Neural cell (in vitro differentiated cells): ENCODE data around the gene MIXL1. TPM values are rescaled to one million over a fixed set of nuclear protein-coding genes. Genes with fewer than 3 reads are reported as not detected.

Experiments
- H2AFZ ChIP-seq: fragments of 200-600, 300-800 bp; sonication (generic), shearing (Covaris generic); 2 replicates; pipeline ENCODE4 v1.6.0; 2014; ENCODE audit warnings: low read depth, mild to moderate bottlenecking, antibody characterized with exemption, low read length, moderate library complexity
- H3F3A ChIP-seq: fragments of 200-600 bp; shearing (Covaris generic); 2 replicates; pipeline ENCODE4 v1.6.1; 2016; ENCODE audit warnings: mild to moderate bottlenecking, moderate library complexity, mixed read lengths, antibody characterized with exemption, low read length; ENCODE audit not compliant: insufficient read depth, poor library complexity, severe bottlenecking
- H3K27ac ChIP-seq: fragments of 200-600, 300-800 bp; sonication (generic), shearing (Covaris generic); 2 replicates; pipeline ENCODE4 v1.5.1; 2014; ENCODE audit warnings: mild to moderate bottlenecking, low read length, moderate library complexity
- H3K27me3 ChIP-seq: fragments of 300-800, 200-600 bp; sonication (generic), shearing (Covaris generic); 2 replicates; pipeline ENCODE4 v1.6.0; 2014; ENCODE audit warnings: mild to moderate bottlenecking, low read depth, low read length, moderate library complexity; ENCODE audit not compliant: insufficient read depth
- H3K36me3 ChIP-seq: fragments of 300-800, 200-600 bp; sonication (generic), shearing (Covaris generic); 2 replicates; pipeline ENCODE4 v1.5.1; 2014; ENCODE audit warnings: mild to moderate bottlenecking, antibody characterized with exemption, low read length, moderate library complexity; ENCODE audit not compliant: insufficient read depth
- H3K4me2 ChIP-seq: fragments of 300-800, 200-600 bp; sonication (generic), shearing (Covaris generic); 2 replicates; pipeline ENCODE4 v1.6.0; 2014; ENCODE audit warnings: mild to moderate bottlenecking, low read length
- H3K4me3 ChIP-seq: fragments of 300-800, 200-600 bp; sonication (generic), shearing (Covaris generic); 2 replicates; pipeline ENCODE4 v1.5.1; 2014; ENCODE audit warnings: mild to moderate bottlenecking, low read length, moderate library complexity
- H3K79me2 ChIP-seq: fragments of 200-600 bp; shearing (Covaris generic); replicated peaks from 2 replicates; pipeline ENCODE4 v1.6.0; 2014; ENCODE audit warnings: mild to moderate bottlenecking, low read length, moderate library complexity; ENCODE audit not compliant: insufficient read depth
- H3K9ac ChIP-seq: fragments of 300-800, 200-600 bp; sonication (generic), shearing (Covaris generic); 2 replicates; pipeline ENCODE4 v1.6.1; 2016; ENCODE audit warnings: mild to moderate bottlenecking, low read length, mixed read lengths
- H3K9me2 ChIP-seq: fragments of 200-600 bp; shearing (Covaris generic); 2 replicates; pipeline ENCODE4 v1.6.1; 2016; ENCODE audit warnings: mild to moderate bottlenecking, low read length, mixed read lengths; ENCODE audit not compliant: insufficient read depth
- H3K9me3 ChIP-seq: fragments of 200-600, 300-800 bp; sonication (generic), shearing (Covaris generic); 2 replicates; pipeline ENCODE4 v1.6.1; 2016; ENCODE audit warnings: mild to moderate bottlenecking, mixed run types, low read length, moderate library complexity, mixed read lengths
- H4K20me1 ChIP-seq: fragments of 200-600 bp; shearing (Covaris generic); 2 replicates; pipeline ENCODE4 v1.6.1; 2016; ENCODE audit warnings: mild to moderate bottlenecking, mixed run types; ENCODE audit not compliant: insufficient read depth
- CTCF ChIP-seq: fragments of 450-650 bp; IDR thresholded peaks from 2 replicates; pipeline ENCODE4 v1.5.1; 2014; ENCODE audit warnings: antibody characterized with exemption, mild to moderate bottlenecking, moderate library complexity; ENCODE audit not compliant: poor library complexity, severe bottlenecking
- EP300 ChIP-seq: fragments of 450-650 bp; conservative IDR thresholded peaks from 2 replicates; pipeline ENCODE4 v1.6.1; 2014; ENCODE audit warnings: antibody characterized with exemption, mild to moderate bottlenecking, moderate library complexity; ENCODE audit not compliant: poor library complexity, severe bottlenecking
- EZH2 ChIP-seq: fragments of 200-600, 300-800 bp; shearing (Covaris generic), sonication (generic); IDR thresholded peaks from 2 replicates; pipeline ENCODE4 v1.6.1; 2014; ENCODE audit warnings: antibody characterized with exemption, low read length, borderline replicate concordance, mild to moderate bottlenecking; ENCODE audit not compliant: insufficient read depth, poor library complexity, severe bottlenecking
- MXI1 ChIP-seq: fragments of 450-650 bp; conservative IDR thresholded peaks from 2 replicates; pipeline ENCODE4 v1.6.1; 2014; ENCODE audit warnings: antibody characterized with exemption, mild to moderate bottlenecking; ENCODE audit not compliant: poor library complexity, severe bottlenecking
- POLR2AphosphoS5 ChIP-seq: IDR thresholded peaks from 2 replicates; pipeline ENCODE4 v1.6.1; 2012
- RAD21 ChIP-seq: fragments of 450-650 bp; conservative IDR thresholded peaks from 2 replicates; pipeline ENCODE4 v1.6.1; 2014; ENCODE audit warnings: antibody characterized with exemption, mild to moderate bottlenecking, moderate library complexity
- REST ChIP-seq: IDR thresholded peaks from 2 replicates; pipeline ENCODE4 v1.6.1; 2012; ENCODE audit warnings: borderline replicate concordance
- SMC3 ChIP-seq: fragments of 450-650 bp; conservative IDR thresholded peaks from 2 replicates; pipeline ENCODE4 v1.6.1; 2014; ENCODE audit warnings: antibody characterized with exemption, mild to moderate bottlenecking, moderate library complexity; ENCODE audit not compliant: poor library complexity
- TAF1 ChIP-seq: IDR thresholded peaks from 2 replicates; pipeline ENCODE4 v1.6.1; 2012; ENCODE audit warnings: low read depth
- polyA plus RNA-seq: library from polyadenylated mRNA; depleted of rRNA; stranded (reverse); fragments of >200 nt; gene quantifications from 2 replicates; pipeline ENCODE4 v1.2.3, GENCODE V29; 2014

Gene MIXL1
- polyA plus RNA-seq, 1 donor from 2014 or later: not detected

GRCh38 chr1:226220473-226221189 lies 2.8 kb upstream of the MIXL1 start:
- Histone ChIP-seq H3K79me2 (no peaks in the 10 kb centered on the region), H3K4me3 (no peak overlapping the region), H3K9me2 (no peaks in the 10 kb centered on the region), H3K36me3 (no peaks in the 10 kb centered on the region), H3K27me3 (peaks cover 32% of the 10 kb centered on the region), H2AFZ (no peak overlapping the region), H3K4me2 (no peak overlapping the region), H3K9ac (no peak overlapping the region), H4K20me1 (no peaks in the 10 kb centered on the region), H3K9me3 (no peaks in the 10 kb centered on the region), H3K27ac (no peak overlapping the region), H3F3A (no peaks in the 10 kb centered on the region)
- TF ChIP-seq TAF1 (no peak), CTCF (no peak), SMC3 (no peak), EP300 (no peak), POLR2AphosphoS5 (no peak), EZH2 (no peak)

GRCh38 chr1:226222686-226223085 lies 778 bp upstream of the MIXL1 start:
- Histone ChIP-seq H3K4me3 (no peak overlapping the region), H3K9me2 (no peaks in the 10 kb centered on the region)

More at GRCh38 chr1:226222686-226223085, 778 bp upstream of the MIXL1 start:
- TF ChIP-seq POLR2AphosphoS5 (no peak), SMC3 (no peak), EP300 (no peak), RAD21 (no peak), MXI1 (no peak), REST (no peak), TAF1 (no peak), EZH2 (no peak), CTCF (no peak)
- no peak overlapping the region for H3K9ac ChIP-seq
- no peak overlapping the region for H2AFZ ChIP-seq
- H4K20me1 ChIP-seq: no peaks in the 10 kb centered on the region
- H3K4me2 ChIP-seq: no peak overlapping the region
- H3K27me3 ChIP-seq: peaks cover 32% of the 10 kb centered on the region
- no peaks in the 10 kb centered on the region for H3K9me3 ChIP-seq
- no peaks in the 10 kb centered on the region for H3K79me2 ChIP-seq
- H3K36me3 ChIP-seq: no peaks in the 10 kb centered on the region
- no peak overlapping the region for H3K27ac ChIP-seq
- H3F3A ChIP-seq: no peaks in the 10 kb centered on the region
